ENCODE data around the gene ZNF414.

ZNF414 gene

GRCh38 chr19:8499048-8499833 is 14.7 kb downstream of the ZNF414 start (continued):
- TF ChIP-seq TSHZ2 (CRISPR knock-in tag; IDR thresholded peaks at IDR 0.05), result no peak
- TF ChIP-seq OSR1 (CRISPR knock-in tag; IDR thresholded peaks at IDR 0.05), result no peak
- TF ChIP-seq CSDC2 (CRISPR knock-in tag; IDR thresholded peaks at IDR 0.05), result no peak
- no peak for TF ChIP-seq TOX (CRISPR knock-in tag; IDR thresholded peaks at IDR 0.05; ENCODE audit: borderline replicate concordance)
- TF ChIP-seq ZNF70 (CRISPR knock-in tag; IDR thresholded peaks at IDR 0.05), result no peak
- TF ChIP-seq CSRNP3 (CRISPR knock-in tag; IDR thresholded peaks at IDR 0.05), result no peak
- TF ChIP-seq ZFP3 (CRISPR knock-in tag; IDR thresholded peaks at IDR 0.05), result no peak
- TF ChIP-seq RARB (CRISPR knock-in tag; IDR thresholded peaks at IDR 0.05), result no peak
- no peak for TF ChIP-seq TCF4 (CRISPR knock-in tag; IDR thresholded peaks at IDR 0.05; ENCODE audit: borderline replicate concordance)
- TF ChIP-seq, protein P1, sequence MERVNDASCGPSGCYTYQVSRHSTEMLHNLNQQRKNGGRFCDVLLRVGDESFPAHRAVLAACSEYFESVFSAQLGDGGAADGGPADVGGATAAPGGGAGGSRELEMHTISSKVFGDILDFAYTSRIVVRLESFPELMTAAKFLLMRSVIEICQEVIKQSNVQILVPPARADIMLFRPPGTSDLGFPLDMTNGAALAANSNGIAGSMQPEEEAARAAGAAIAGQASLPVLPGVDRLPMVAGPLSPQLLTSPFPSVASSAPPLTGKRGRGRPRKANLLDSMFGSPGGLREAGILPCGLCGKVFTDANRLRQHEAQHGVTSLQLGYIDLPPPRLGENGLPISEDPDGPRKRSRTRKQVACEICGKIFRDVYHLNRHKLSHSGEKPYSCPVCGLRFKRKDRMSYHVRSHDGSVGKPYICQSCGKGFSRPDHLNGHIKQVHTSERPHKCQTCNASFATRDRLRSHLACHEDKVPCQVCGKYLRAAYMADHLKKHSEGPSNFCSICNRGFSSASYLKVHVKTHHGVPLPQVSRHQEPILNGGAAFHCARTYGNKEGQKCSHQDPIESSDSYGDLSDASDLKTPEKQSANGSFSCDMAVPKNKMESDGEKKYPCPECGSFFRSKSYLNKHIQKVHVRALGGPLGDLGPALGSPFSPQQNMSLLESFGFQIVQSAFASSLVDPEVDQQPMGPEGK (CRISPR knock-in tag; IDR thresholded peaks at IDR 0.05; ENCODE audit: borderline replicate concordance), result no peak

DNA sequence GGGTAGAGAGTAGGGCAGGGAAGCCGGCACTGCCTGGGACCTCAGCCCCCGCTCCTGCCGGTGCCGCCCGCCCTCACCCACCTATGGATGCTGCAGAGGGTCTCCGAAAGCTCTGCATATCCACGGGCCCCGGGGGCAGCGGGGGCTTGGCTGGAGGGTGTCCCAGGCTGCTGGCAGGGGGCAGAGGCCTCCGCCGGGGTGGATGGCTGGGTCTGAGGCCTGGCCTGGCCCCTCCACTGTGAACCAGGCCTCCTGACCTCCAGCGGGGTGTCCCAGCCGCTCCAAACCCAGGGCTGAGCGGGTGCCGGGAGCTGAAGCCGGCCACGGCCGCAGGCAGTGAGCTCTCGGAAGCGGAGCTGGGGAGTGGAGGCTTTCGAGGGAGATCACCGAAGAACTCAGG is 15.7 kb downstream of the ZNF414 start:
- no peak for ATAC-seq

GRCh38 chr19:8494158-8494557 is 19.8 kb downstream of the ZNF414 start:
- ATAC-seq, result no peak
- TF ChIP-seq TOX (CRISPR knock-in tag; IDR thresholded peaks at IDR 0.05; ENCODE audit: borderline replicate concordance) (no peak), ZNF8 (CRISPR knock-in tag; IDR thresholded peaks at IDR 0.05) (no peak), TCF4 (CRISPR knock-in tag; IDR thresholded peaks at IDR 0.05; ENCODE audit: borderline replicate concordance) (no peak), ZFP30 (CRISPR knock-in tag; IDR thresholded peaks at IDR 0.05) (no peak), POU6F1 (CRISPR knock-in tag; IDR thresholded peaks at IDR 0.05; ENCODE audit: borderline replicate concordance, low read depth) (no peak), PPARA (CRISPR knock-in tag; IDR thresholded peaks at IDR 0.05; ENCODE audit: borderline replicate concordance) (no peak), ISL1 (CRISPR knock-in tag; IDR thresholded peaks at IDR 0.05) (no peak), CSDC2 (CRISPR knock-in tag; IDR thresholded peaks at IDR 0.05) (no peak), ZNF70 (CRISPR knock-in tag; IDR thresholded peaks at IDR 0.05) (no peak), ZC3H10 (CRISPR knock-in tag; IDR thresholded peaks at IDR 0.05) (no peak)
- TF ChIP-seq, protein P2, sequence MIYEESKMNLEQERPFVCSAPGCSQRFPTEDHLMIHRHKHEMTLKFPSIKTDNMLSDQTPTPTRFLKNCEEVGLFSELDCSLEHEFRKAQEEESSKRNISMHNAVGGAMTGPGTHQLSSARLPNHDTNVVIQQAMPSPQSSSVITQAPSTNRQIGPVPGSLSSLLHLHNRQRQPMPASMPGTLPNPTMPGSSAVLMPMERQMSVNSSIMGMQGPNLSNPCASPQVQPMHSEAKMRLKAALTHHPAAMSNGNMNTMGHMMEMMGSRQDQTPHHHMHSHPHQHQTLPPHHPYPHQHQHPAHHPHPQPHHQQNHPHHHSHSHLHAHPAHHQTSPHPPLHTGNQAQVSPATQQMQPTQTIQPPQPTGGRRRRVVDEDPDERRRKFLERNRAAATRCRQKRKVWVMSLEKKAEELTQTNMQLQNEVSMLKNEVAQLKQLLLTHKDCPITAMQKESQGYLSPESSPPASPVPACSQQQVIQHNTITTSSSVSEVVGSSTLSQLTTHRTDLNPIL (CRISPR knock-in tag; IDR thresholded peaks at IDR 0.05; ENCODE audit: low read depth), result no peak

More for the DNA sequence above, 15.7 kb downstream of the ZNF414 start:
- no peak for TF ChIP-seq ZFP3 (CRISPR knock-in tag; IDR thresholded peaks at IDR 0.05)
- no peak for TF ChIP-seq ARNTL (CRISPR knock-in tag; IDR thresholded peaks at IDR 0.05; ENCODE audit: borderline replicate concordance, low read depth)
- TF ChIP-seq BACH2 (CRISPR knock-in tag; IDR thresholded peaks at IDR 0.05; ENCODE audit: borderline replicate concordance), result no peak
- no peak for TF ChIP-seq TCF4 (CRISPR knock-in tag; IDR thresholded peaks at IDR 0.05; ENCODE audit: borderline replicate concordance)
- no peak for TF ChIP-seq ZFP30 (CRISPR knock-in tag; IDR thresholded peaks at IDR 0.05)
- TF ChIP-seq ZNF565 (CRISPR knock-in tag; conservative IDR thresholded peaks at IDR 0.05; ENCODE audit: low read depth), result no peak
- no peak for TF ChIP-seq ZC3H10 (CRISPR knock-in tag; IDR thresholded peaks at IDR 0.05)
- no peak for TF ChIP-seq SNAI2 (CRISPR knock-in tag; IDR thresholded peaks at IDR 0.05)
- TF ChIP-seq ISL1 (CRISPR knock-in tag; IDR thresholded peaks at IDR 0.05), result no peak
- TF ChIP-seq POU6F1 (CRISPR knock-in tag; IDR thresholded peaks at IDR 0.05; ENCODE audit: borderline replicate concordance, low read depth), result no peak
- no peak for TF ChIP-seq ZNF70 (CRISPR knock-in tag; IDR thresholded peaks at IDR 0.05)
- TF ChIP-seq CSRNP3 (CRISPR knock-in tag; IDR thresholded peaks at IDR 0.05), result no peak
- TF ChIP-seq OSR1 (CRISPR knock-in tag; IDR thresholded peaks at IDR 0.05), result no peak
- TF ChIP-seq GLIS3 (CRISPR knock-in tag; IDR thresholded peaks at IDR 0.05), result no peak
- no peak for TF ChIP-seq RARB (CRISPR knock-in tag; IDR thresholded peaks at IDR 0.05)

Data from SK-N-SH treated with all-trans-retinoic acid at 6 μM for 48 hours (cell line).